Lung (tissue), 12 donors: ENCODE results near the gene LPAR3. TPM values are rescaled to one million over a fixed set of nuclear protein-coding genes. Genes with fewer than 3 reads are reported as not detected.

Experiments
- ATAC-seq: fragments of 200-7000 bp; cut with Tn5 transposase; one replicate; pipeline ENCODE4 v1.9.1; 2020; ENCODE audit warnings: moderate number of reproducible peaks; ENCODE audit not compliant: insufficient read depth, low FRiP score
- DNase-seq, 3 donors: peaks; one replicate each; pipeline ENCODE4 v3.0.0-alpha.2; 2013 to 2017
- H3K27ac ChIP-seq, 2 donors: one replicate each; pipeline ENCODE4 v1.5.1; 2013; ENCODE audit warnings: mild to moderate bottlenecking in 2 of 2, moderate library complexity in 2 of 2, control low read depth in 1 of 2, inconsistent platforms in 1 of 2, low read depth in 1 of 2, low read length in 1 of 2
- H3K27me3 ChIP-seq, 3 donors: one replicate each; pipeline ENCODE4 v1.5.1; 2013; ENCODE audit warnings: low read length in 2 of 3; ENCODE audit not compliant: control insufficient read depth in 3 of 3, insufficient read depth in 3 of 3
- H3K36me3 ChIP-seq, 4 donors: one replicate each; pipeline ENCODE4 v1.5.1; 2013; ENCODE audit warnings: low read length in 4 of 4, mild to moderate bottlenecking in 1 of 4, moderate library complexity in 1 of 4; ENCODE audit not compliant: control insufficient read depth in 4 of 4, insufficient read depth in 4 of 4
- H3K4me1 ChIP-seq, 5 donors: one replicate each; pipeline ENCODE4 v1.5.1; 2013; ENCODE audit warnings: low read length in 5 of 5, mild to moderate bottlenecking in 2 of 5, moderate library complexity in 1 of 5; ENCODE audit not compliant: control insufficient read depth in 5 of 5, insufficient read depth in 5 of 5
- H3K4me3 ChIP-seq: one replicate; pipeline ENCODE4 v1.5.1; 2013; ENCODE audit warnings: mild to moderate bottlenecking, control low read depth, moderate library complexity
- H3K9ac ChIP-seq, 2 donors: one replicate each; pipeline ENCODE4 v1.5.1; 2013; ENCODE audit warnings: low read length in 2 of 2, control low read depth in 1 of 2; ENCODE audit not compliant: insufficient read depth in 1 of 2
- H3K9me3 ChIP-seq, 4 donors: one replicate each; pipeline ENCODE4 v1.5.1; 2013; ENCODE audit warnings: low read length in 3 of 4, mild to moderate bottlenecking in 1 of 4, moderate library complexity in 1 of 4; ENCODE audit not compliant: control insufficient read depth in 4 of 4, insufficient read depth in 3 of 4
- WGBS, 2 donors: extraction: QIAGEN DNeasy Blood & Tissue Kit; methylation state at CpG; one replicate each; pipeline ENCODE4 v1.1.7; 2013; 5-methylcytosine and 5-hydroxymethylcytosine counted together
- polyA plus RNA-seq, 2 donors: library from polyadenylated mRNA; stranded (reverse); fragments of 200-250 nt; gene quantifications; one replicate each; pipeline ENCODE4 v1.2.1, GENCODE V29; 2013
- total RNA-seq, 2 donors: library from RNA; depleted of rRNA in 1 of 2; stranded (reverse); fragments of >200 nt in 1 of 2; gene quantifications; one replicate each; pipeline ENCODE4 v1.2.1, GENCODE V29; 2014 to 2021
- TF ChIP-seq, protein P1 (sequence below): IDR thresholded peaks from 2 replicates; pipeline ENCODE4 v1.5.1; 2012; ENCODE audit warnings: mild to moderate bottlenecking; ENCODE audit errors: control extremely low read depth, extremely low read depth
- donor health status: control.
- donor health status: control.
- donor health status: Bipolar disorder and iron deficiency.
- donor health status: healthy.
- donor health status: DM: yes; HTN: yes; CAD: no.

LPAR3 gene
- total and polyA plus RNA-seq, 4 donors = 0.98 to 8.3 (median 5.3) TPM

DNA sequence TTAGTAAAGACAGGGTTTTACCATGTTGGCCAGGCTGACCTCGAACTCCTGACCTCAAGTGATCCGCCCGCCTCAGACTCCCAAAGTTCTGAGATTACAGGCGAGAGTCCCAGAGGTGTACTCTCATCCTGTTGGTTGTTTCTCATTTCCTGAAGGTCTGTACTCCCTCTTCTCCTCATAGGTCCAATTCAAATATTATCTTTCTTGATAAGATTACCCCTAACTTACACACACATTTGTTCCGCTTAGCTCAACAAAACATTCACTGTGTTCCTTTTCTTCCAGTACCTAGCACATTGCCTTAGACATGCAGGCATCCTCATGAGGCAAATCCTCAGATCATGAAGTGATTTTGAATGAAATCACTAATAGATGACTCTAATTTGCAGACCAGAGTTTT is 130.3 kb downstream of the LPAR3 start:
- no peak overlapping the region for H3K4me3 ChIP-seq
- ATAC-seq = no peak
- H3K9me3 ChIP-seq = peaks cover 0 to 5% (median 0%) of the 10 kb centered on the region in 4 donors
- WGBS, 2 donors = 88 to 94% methylated on average over 5 of the region's 5 CpGs
- no peak overlapping the region for H3K27ac ChIP-seq
- H3K27me3 ChIP-seq = peaks cover 0 to 6% (median 3%) of the 10 kb centered on the region in 3 donors
- no peaks in the 10 kb centered on the region for H3K36me3 ChIP-seq
- H3K9ac ChIP-seq = no peak overlapping the region
- TF ChIP-seq, protein P1, sequence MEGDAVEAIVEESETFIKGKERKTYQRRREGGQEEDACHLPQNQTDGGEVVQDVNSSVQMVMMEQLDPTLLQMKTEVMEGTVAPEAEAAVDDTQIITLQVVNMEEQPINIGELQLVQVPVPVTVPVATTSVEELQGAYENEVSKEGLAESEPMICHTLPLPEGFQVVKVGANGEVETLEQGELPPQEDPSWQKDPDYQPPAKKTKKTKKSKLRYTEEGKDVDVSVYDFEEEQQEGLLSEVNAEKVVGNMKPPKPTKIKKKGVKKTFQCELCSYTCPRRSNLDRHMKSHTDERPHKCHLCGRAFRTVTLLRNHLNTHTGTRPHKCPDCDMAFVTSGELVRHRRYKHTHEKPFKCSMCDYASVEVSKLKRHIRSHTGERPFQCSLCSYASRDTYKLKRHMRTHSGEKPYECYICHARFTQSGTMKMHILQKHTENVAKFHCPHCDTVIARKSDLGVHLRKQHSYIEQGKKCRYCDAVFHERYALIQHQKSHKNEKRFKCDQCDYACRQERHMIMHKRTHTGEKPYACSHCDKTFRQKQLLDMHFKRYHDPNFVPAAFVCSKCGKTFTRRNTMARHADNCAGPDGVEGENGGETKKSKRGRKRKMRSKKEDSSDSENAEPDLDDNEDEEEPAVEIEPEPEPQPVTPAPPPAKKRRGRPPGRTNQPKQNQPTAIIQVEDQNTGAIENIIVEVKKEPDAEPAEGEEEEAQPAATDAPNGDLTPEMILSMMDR = no peak
- no peak for DNase-seq
- peaks cover 0 to 9% (median 0%) of the 10 kb centered on the region in 5 donors for H3K4me1 ChIP-seq

Other genes with a start within 250 kb of the LPAR3 start
- 10 to 100 TPM in 1 of 2 donors, 1 to 10 TPM in 1; 7.2 to 12.1 TPM for gene SSX2IP, start 202.7 kb downstream of the LPAR3 start, total RNA-seq
- gene SSX2IP, start 202.7 kb downstream of the LPAR3 start, polyA plus RNA-seq = 1 to 10 TPM; 2.7 to 3.0 TPM
- 10 to 100 TPM in 1 of 2 donors, 1 to 10 TPM in 1; 5.0 to 17.1 TPM for gene MCOLN2, start 103.9 kb upstream of the LPAR3 start, total RNA-seq
- 1 to 10 TPM; 4.2 to 9.8 TPM for gene MCOLN2, start 103.9 kb upstream of the LPAR3 start, polyA plus RNA-seq
- gene MCOLN3, start 155.3 kb upstream of the LPAR3 start, total RNA-seq = 1 to 10 TPM in 1 of 2 donors, under 1 TPM in 1; 0.68 to 4.2 TPM
- gene MCOLN3, start 155.3 kb upstream of the LPAR3 start, polyA plus RNA-seq = 1 to 10 TPM in 1 of 2 donors, under 1 TPM in 1; 0.84 to 4.5 TPM